GM18858 (cell line): ENCODE measurements around the gene SASS6.

Experiments
- ATAC-seq: cut with Tn5 transposase; IDR thresholded peaks from one replicate; pipeline ENCODE4 v1.9.1; 2021; ENCODE audit not compliant: unreplicated experiment

The SASS6 gene

DNA sequence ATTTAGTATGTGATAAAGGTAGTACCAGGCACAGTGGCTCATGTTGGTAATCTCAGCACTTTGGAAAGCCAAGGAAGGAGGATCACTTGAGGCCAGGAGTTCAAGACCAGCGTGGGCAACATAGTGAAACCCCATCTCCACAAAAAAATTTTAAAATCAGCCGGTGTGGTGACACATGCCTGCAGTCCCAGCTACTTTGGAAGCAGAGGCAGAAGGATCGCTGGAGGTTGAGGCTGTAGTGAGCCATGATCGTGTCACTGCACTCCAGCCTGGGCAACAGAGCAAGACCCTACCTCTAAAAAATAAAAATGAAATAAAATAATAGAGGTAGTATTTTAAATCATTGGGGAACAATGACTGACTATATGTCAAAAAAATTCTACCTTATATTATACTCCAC is 17.2 kb downstream of the SASS6 start:
- ATAC-seq = no peak

DNA sequence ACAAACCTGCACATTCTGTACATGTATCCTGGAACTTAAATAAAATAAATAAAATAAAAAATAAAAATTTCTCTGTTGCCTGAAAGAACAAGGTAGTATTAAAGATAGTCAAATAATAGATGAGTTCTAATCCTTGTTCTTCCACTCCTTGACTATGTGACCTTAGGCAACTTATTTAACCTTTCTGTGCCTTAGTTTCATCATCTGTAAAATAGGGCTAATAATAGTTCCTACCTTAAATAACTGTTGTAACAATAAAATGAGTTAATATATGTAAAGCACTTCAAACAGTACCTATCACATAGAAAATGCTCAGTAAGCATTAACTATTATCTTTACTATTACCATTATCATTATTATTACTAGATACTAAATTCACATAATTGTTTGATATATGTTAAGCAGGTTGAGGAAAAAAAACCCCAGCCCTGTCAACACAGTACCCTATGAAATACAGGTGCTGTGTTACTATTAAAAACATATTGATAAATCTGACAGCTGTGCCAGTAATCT is 23.1 kb downstream of the SASS6 start:
- no peak for ATAC-seq

DNA sequence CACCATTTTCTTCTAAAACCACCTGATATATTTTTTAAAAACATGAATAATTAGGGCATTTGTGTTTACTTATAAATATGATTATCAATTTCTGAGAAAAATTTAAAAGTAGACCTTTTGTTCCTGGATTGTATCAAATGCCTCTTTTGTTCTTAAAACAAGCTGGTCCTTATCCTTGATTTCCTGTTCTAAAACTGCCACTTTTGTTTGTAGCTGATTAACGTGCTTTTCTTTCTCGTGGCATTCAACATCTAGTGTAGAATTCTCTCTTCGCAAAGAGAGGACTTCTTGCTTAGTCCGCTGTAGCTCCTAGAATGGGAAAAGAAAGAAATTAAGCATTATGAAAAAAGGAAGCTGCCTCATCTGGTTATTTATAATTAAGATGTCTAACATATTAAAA is 25.0 kb downstream of the SASS6 start:
- no peak for ATAC-seq

DNA sequence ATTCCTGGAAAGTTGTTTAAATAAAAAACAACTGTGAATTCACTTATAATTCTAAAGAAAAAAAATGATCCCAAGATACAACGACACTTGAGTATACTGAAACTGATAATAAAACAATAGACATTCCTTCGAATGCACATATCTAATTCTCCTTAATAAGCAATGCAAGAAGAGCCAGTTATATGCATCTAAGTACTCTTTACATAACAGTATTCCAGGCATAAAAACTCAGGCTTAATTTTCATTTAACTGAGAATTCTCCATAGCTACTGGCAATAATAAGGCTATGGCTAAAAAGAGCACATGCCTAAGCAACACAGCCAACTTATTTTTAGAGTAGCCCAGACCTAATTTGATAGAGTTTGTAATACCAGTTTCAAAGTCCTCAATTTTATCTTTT is 31.2 kb downstream of the SASS6 start:
- no peak for ATAC-seq

DNA sequence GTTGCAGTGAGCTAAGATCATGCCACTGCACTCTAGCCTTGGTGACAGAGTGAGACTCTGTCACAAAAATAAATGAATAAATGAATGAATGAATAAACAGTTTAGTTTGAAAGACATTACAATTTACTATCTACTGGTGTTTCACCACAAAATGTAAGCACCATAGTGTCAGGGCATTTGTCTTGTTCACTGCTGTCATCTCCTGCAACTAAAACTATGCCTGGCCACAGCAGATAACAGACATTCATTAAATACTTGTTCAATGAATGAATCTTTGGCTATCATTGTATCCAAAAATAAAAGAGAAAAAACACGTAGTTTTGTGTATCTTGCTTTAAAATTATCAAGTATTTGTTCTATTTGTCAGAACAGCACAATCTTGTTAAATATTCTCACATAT is 32.5 kb downstream of the SASS6 start:
- ATAC-seq = no peak

DNA sequence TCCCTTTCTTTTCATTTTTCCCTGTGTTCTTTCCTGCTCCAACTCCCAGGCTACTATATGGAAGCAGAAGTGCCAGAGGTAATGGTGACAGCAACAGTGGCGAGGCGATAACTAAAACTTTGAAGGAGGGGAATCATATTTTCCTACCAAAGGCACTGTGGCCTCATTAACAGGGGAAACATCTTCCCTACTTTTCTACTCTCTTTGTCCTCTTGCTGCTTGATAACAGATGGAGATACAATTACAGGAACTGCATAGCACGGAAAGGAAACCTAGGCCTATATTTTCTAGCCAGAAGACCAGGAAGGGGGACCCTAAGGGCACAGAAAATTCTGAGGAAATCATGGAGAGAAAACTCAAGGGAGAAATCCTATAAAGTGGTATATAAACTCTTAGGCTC is 42.3 kb downstream of the SASS6 start:
- ATAC-seq = no peak

DNA sequence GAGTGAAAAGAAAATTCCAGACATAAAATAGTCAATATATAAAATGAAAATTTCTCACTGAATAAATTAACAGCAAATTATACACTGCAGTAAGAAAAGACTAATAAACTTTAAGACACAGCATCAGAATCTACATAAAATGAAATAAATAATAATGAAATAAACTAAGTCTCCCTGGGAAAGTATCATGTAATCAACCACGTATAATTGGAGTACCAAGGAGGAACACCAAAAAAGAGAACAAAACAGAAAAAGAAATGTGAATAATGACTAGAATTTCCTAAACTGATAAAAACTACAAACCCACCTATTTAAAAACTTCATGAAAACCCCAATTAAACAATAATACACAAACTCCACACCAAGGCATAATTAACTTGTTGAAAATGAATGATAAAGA is 43.6 kb downstream of the SASS6 start:
- ATAC-seq = no peak

DNA sequence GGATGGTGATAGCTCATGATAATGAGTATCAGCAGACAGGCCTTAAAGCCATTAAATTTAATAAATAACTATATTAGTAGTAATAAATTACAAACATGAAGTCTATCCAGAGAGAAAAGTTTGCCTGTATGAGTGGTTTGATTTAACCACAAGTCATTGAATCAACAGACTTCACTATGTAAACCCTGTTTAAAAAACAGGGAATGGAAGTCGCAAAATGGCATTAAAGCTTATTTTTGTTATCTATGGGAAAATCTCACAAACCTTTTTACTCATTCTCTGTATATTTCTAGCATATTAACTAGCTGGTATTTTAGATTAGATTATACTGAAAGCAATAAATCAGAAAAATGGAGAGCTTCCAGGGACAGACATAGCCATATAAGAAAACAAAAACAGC is 45.3 kb downstream of the SASS6 start:
- no peak for ATAC-seq

DNA sequence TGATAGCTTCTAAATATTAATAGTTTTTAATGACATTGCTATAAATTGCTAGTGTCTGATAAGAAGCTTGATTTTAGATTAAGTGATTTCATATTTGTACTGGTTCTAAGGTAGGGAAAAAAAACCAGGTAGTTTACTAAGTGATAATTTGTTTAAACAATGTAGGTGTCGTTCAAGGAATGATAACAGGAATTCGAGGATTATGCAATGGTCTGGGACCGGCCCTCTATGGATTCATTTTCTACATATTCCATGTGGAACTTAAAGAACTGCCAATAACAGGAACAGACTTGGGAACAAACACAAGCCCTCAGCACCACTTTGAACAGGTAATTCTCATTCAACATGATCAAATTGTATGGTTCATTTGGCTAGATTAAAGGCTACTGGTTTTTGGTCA is 52.4 kb downstream of the SASS6 start:
- no peak for ATAC-seq

DNA sequence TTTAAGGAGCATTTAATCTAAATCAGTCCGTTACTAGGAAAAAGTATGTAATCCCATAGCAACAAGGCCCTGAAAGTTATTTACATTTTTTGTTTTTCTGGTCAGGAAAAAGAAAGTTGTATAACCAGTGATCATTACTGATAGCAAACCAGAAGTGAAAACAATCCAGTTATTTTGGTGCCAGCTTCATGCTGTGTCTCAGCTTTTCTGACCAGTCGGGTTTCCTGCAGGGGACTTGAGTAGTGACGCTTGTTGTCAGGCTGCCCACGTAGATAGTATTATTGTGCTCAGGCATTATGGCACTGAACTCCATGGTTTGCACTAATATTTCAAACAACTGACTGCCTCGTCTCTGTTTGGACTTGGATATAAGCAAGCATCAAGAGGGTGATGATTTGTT is 55.2 kb downstream of the SASS6 start:
- peak; percentile 54 for ATAC-seq

DNA sequence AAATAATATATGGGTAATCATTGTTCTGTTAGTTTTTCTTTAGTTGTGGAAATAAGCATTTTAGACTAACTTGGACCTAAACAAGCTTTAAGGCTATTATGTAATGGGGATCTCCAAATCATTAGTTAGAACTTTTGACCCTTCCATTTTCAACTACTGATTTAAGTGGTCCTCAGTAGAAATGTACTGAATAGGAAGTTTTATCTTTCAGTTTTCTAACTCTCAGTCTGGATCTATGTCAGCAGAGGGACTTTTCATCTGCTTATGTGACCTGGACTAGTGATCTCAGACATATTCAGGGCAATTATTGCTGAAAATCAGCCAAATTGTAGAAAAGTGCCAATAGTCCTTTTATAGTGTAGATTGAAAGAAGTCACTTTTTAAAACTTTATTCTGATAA is 56.0 kb downstream of the SASS6 start:
- peak; percentile 74 for ATAC-seq

DNA sequence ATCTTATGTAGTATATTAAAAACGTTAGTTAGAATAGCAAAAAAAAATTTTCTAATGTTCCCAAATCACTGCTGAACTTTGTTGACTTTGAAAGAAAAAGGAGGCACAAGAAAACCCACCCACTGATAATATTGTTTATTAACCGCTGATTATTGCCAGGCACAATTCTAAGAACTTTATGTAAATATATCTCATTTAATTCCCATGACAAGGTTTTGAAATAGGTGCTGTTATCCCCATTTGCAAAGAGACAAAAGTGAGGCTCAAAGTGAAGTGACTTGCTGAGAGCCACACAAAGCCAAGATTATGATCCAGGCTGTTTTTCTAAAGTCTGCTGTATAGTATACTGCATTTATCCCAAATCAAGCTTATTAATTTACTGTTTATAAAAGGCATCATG is 56.4 kb downstream of the SASS6 start:
- no peak for ATAC-seq

DNA sequence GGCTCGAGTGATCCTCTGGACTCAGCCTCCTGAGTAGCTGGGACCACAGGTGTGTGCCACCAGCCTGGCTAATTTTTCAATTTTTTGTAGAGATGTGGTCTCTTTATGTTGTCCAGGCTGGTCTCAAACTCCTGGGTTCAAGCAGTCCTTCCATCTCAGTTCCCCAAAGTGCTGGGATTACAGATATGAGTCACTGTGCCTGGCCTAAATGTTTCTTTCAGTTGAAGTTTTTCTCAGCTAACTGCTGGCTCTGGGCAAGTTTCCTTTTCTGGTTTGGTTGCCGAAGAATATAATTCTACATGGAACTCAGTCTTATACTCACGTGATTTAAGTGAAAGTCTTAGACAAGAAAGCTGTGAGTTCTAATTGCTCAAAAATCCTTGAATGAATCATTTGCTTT is 57.0 kb downstream of the SASS6 start:
- ATAC-seq = peak; percentile 40

DNA sequence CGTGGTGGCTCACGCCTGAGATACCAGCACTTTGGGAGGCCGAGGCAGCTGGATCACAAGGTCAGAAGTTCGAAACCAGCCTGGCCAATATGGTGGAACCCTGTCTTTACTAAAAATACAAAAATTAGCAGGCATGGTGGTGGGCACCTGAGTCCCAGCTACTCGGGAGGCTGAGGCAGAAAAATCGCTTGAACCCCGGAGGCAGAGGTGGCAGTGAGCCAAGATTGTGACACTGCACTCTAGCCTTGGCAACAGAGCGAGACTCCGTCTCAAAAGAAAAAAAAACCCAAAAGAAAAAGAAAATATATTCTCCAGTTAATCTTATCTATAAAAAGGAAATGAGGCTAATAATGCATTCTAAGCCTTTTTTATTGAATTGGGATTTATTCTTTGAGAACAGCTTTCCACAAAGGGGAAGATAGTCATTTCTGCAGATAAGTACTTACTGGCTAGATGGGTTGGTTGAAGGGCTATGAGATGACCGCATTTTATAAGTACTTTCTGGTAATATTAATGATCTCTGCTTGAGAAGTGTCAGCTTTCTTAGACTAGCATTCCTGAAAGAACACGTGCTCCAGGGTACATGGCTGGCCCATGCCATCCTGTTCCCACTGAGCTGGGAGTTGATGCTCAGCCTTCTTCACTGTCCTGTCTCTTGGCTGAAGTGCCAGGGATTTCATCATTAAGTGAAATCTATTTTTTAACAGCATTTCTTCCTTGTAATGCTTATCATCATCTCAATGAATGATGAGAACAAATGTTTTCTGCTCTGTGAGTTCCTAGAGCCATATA is 57.9 kb downstream of the SASS6 start:
- ATAC-seq = no peak

DNA sequence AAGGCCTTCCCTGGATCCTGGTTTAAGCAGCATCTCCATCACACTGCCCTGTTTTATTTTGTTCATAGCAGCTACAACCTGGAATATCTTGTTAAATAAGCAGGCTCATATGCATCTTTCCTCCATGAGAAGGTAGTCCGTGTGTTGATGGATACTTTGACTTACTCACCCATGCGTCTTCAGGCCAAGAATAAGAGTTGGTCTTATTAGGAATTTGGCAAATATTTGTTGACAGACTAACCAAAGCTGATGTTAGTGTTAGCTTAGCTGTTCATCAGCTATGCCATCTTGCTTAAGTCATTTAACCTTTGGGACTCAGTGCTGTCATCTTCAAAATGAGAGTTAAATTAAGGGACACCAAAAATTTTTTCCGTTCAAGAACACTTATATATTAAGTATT is 59.2 kb downstream of the SASS6 start:
- ATAC-seq = no peak

DNA sequence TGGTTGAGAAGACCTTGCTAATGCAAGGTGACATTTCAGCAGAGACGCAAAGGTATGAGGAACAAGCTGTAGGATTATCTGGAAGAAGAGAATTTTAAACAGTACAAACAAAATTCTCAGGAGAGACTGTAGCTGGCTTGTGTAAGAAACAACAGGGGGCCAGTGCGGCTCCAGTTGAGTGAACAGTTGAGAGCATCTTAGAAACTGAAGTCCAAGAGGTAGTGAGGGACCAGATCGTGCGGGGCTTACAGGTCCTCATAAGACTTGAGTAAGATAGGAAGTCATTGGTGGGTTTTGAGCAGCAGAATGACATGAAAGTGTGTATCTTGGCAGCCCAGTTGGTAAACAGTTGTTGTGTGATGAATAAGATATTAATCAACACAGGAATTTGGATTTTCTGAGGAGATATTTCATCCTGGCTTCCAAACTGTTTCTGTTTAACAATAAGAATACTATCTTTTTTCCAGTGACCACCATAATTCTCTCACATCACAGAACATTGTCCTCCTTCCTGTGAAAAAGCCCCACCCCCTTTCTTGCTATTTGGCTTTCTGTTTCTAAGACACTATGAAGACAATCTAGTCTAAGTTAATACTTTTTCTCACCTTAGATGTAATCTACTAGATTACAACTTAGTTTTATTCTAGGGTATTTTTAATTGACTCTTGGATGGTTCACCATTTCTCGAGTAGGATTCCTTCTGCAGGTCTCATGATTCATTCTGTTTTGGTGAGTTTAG is 62.4 kb downstream of the SASS6 start:
- no peak for ATAC-seq

DNA sequence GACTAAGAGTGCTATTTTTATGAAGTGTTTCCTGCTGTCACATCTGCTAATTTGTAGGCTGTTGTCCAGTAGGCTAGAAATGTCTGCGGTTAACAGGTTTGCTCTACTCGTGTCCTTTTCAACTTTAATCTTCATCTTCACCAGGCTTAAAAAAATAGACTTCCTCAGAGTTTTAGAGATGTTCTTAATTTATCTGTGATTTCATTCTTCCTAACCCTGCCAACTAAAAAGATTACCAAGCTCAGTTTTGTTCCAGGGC is 66.8 kb downstream of the SASS6 start:
- no peak for ATAC-seq

DNA sequence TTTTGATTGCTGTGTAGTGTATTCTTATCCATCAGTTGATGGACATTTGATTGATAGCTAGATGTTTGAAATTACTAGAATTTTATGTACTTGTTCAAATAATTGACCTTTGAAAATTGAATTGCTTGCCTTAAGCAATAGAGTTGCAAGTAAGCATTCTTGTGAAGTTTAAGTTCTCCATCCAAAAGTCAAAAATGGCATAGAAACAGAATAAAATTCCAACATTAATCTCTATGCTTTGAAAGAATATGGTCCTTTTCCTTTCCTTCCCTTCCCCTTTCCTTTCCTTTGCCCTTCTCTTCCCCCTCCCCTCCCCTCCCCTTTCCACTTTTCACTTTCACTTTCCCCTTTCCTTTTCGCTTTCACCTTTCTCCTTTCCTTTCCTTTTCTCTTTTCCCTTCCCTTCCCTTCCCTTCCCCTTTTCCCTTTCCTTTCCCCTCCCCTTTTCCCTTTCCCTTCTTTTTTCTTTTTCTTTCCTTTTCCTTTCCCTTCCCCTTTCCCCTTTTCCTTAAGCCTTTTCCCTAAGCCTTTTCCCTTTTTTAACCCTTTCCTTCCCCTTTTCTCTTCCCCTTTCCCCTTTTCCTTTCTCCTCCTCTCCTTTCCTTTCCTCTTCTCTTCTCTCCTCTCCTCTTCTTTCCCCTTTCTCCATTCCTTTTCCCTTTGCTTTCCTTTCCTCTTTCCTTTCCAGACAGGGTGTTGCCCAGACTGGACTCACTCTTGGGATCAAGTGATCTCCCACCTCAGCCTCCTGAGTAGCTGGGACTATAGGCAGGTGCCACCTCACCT is 67.4 kb downstream of the SASS6 start:
- ATAC-seq = no peak

DNA sequence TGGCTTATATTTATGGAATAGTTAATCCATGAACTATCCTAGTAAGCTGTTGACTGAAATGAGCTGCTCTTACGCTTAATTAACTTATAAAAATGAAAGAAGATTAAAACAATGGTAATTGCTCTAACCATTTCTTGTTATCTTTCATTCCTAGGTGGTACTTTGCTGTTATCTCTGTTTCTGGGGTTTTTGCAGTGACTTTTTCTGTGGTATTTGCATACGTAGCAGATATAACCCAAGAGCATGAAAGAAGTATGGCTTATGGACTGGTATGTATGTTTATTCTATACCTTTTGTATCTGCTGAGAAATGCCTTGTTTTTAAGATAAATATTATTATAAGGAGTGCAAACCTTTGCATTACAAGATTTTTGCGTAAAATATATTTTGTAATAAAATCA is 71.0 kb downstream of the SASS6 start:
- no peak for ATAC-seq

DNA sequence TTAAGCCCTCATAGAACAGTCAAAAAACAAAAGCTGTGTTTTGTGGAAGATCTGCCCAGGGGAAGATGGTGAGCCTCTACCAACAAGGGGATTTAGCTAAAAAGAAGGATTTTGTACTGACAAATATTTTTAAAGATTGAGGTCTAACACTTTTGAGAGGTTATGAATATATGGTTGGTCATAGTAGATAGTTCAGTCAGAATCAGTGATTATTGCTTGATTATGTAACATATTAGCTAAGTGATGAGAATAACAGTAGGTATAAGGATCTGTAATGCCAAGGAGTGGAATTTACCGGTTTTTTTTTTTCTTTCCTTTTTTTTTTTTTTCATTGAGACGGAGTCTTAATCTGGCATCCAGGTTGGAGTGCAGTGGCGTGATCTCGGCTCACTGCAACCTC is 79.0 kb downstream of the SASS6 start:
- no peak for ATAC-seq

DNA sequence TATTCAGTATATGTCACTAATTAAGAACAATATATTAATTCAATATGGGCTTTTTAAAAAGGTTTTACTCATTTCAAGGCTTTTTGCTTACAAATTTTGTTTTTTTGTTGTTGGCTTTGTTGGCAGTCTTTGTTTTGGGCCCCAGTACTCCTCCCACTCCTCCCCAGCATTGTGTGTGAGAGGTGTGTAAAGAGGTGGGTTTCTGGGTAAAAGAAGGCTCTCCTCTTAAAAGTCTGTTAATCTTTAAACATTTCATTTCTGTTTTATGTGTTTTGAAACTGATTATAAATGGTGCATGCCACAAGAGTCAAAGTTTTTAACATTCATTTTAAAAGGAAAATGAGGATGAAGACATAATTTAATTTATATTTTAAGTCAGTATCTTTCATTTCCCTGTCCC is 79.6 kb downstream of the SASS6 start:
- no peak for ATAC-seq

DNA sequence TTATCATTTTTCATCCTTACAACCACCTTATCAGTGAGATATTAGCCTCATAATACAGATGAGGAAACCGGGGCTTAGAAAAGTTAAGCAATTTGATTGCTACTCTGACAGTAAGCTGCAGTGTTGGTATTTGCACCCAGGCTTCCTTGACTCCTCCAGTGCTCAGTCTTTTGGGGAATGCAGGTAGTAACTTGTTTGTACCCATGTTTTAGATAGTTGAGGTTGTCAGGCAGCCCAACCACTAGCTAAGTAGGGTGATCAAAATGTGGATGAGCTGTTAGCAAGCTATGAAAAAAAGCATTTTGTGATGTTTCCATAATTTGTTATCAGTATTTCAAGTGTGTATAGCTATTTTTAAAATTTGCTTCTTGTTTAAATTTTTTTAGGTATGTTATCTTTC is 80.8 kb downstream of the SASS6 start:
- ATAC-seq = no peak
